ENCODE results near the gene SIVA1.

The SIVA1 gene

DNA sequence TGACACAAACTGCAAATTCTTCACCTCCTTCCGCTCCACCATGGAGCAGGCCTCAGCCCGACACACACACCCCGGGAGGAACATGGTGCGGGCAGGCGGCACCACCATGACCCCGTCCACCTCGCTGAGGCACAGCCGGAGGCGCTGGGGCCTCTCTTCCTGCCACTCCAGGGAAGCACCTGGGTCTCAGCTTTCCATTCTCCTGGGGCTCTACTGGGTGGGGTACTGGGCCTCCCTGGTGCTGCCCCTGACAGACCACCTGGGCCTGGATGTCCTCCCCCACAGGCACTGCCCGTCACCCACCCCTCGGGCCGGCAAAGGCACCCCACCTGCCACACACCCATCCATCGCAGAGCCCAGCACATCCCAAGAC lies 32.7 kb downstream of the SIVA1 start:
- DNase-seq = no peak

DNA sequence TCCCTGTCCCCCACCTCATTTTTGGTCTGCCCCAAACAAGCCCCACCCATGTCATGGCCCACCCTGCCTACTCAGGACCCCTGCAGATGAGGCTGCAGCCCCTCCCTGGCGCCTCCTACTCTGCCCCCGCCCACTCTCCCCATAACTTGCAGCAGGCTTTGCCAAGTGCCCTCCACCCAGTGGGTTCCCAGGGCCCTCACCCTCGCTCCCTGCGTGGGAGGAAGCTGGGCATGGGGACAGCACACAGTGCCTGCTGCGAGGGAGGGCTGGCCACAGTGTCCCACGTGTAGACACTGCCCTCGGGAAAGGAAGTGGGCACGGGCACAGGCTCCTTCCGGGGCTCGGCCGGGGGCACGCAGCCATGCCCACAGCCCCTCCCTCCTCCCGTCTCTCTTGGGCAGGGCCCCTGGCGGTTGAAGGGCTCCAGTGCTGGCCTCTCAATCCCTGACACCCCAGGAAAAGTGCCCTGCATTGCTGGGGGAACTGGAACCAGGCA lies 33.2 kb downstream of the SIVA1 start:
- DNase-seq = no peak

- DNase-seq = no peak
Measured at GRCh38 chr14:104786726-104787675, 34.1 kb downstream of the SIVA1 start.

DNA sequence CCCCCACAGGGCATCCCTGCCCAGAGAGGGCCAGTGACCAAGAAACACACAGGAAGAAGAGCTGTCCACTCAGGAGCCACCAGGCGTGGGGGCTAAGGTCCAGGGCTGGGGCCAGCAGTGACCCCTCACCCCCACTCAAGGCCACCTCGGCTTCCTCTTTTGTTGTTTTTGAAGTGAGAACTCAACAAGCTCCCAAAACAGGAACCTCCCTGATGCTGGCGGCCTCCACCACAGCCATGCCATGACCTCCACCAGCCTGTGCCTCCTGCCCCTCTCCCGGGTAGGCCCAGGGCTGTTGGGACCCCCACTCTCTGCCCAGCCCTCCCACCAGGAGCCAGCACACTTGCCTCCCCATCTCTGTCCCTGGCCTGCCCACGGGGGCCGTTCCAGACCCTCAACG lies 34.8 kb downstream of the SIVA1 start:
- no peak for DNase-seq

- DNase-seq = no peak
Measured at GRCh38 chr14:104788161-104788818, 35.3 kb downstream of the SIVA1 start.

GRCh38 chr14:104788873-104789663 lies 36.1 kb downstream of the SIVA1 start:
- DNase-seq = no peak

- no peak for DNase-seq
Measured at GRCh38 chr14:104789752-104790743, 37.1 kb downstream of the SIVA1 start.

DNA sequence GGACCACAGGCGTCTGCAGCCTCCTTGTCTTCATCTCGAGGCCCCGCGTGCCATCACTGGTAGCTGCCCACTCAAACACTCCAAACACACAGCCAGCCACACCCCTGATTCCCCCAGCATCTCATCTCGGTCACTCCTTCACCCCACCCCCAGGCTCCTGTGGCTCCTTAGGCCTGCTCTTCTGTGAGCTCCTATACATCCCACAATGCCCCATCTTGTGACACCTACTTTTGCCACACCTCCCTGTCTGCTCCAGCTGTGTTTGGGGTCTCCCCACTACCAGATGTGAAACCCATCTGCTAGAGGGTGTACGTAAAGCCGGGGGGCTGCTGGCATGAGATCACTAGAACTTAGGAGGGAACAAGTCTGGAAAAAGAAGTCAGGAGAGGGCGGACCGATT lies 38.5 kb downstream of the SIVA1 start:
- DNase-seq = no peak

DNA sequence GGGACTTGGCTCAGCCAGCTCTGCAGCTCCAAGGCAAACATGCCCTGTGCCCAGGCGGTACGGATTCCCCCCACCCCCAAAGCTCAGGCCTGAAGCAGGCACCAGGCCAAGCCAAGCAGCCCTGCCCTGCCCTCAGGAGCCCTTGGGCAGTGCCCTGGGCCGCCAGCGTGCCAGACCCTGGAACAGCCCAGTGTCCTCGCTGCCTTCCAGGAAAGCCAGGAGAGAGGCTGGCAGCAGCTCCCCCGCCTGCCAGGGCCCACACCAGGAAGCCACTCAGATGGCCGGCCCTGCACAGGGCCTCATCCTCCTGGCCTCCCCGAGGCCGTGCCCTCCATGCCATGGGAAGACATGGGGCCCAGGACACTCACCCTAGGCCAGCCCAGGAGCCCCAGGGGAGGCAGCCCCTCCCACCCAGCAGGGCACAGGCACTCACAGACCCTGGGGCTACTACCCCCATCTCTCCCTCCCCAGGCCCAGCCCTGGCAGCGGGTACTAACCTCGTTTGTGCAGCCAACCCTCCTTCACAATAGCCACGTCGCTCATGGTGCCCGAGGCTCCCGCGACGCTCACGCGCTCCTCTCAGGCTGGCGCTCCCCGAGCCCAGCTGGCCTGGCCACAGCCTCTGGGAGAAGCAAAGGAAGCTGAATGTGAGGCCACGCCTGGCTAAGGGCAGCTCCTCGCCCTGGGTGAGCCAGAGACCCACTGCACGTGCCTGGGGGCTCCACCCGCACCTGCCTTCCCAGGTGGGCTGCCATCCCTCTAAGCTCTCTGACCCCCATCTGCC lies 39.3 kb downstream of the SIVA1 start:
- DNase-seq = no peak

DNA sequence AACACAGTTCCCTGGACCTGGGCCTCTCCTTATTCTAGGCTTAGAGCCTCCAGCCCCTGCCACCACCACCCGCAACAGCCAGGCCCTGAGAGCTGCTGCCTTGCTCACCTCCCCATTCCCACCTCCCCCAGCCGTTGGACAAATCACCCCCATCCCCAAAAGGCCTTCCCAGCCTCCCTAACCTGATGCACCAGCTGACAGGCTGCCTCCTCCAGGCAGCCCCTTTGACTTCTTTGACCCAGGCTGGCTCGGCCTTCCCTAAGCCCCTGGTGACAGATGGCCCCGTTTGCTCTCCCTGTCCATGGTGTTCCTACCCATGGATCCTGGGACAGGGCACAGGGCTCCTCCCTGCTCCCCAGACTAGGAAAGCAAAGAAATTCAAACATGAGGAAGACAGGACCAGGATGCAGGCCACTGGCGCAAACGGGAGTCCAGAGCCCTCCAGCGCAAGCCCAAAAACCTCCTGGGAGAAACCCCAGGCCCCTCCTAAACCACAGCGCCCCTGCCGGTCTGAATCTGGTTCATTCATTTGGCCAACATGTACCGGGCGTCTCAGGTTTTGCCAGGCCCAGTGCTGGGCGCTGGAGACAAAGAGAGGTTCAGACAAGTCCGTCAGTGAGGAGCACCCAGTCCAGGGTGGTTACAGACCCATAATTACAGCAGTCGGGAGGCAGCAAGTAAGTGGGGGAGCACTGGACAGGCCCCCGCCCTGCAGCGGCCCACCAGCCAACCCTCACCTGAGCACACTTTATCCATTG lies 40.2 kb downstream of the SIVA1 start:
- no peak for DNase-seq

GRCh38 chr14:104793703-104793959 lies 40.7 kb downstream of the SIVA1 start:
- no peak for DNase-seq

DNA sequence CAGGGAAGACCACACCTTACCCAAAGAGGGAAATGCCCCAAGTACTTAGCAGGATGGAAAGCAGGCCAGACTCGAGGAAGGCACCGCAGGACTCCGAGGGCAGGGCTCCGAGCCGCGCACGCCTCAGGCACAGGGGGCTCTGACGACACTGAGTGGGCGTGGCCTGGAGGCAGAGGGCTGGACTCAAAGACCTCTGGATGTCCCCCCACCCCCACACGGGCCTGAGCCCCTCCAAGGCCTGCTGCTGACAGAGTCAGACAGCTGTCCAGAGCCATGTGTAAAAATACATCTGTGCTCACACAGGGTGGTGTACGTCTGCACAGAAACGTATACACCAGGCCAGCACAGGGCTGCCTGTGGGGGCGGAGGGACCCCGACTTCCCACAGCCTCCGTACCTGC lies 41.2 kb downstream of the SIVA1 start:
- DNase-seq = no peak

GRCh38 chr14:104794631-104794992 lies 41.7 kb downstream of the SIVA1 start:
- no peak for DNase-seq

DNA sequence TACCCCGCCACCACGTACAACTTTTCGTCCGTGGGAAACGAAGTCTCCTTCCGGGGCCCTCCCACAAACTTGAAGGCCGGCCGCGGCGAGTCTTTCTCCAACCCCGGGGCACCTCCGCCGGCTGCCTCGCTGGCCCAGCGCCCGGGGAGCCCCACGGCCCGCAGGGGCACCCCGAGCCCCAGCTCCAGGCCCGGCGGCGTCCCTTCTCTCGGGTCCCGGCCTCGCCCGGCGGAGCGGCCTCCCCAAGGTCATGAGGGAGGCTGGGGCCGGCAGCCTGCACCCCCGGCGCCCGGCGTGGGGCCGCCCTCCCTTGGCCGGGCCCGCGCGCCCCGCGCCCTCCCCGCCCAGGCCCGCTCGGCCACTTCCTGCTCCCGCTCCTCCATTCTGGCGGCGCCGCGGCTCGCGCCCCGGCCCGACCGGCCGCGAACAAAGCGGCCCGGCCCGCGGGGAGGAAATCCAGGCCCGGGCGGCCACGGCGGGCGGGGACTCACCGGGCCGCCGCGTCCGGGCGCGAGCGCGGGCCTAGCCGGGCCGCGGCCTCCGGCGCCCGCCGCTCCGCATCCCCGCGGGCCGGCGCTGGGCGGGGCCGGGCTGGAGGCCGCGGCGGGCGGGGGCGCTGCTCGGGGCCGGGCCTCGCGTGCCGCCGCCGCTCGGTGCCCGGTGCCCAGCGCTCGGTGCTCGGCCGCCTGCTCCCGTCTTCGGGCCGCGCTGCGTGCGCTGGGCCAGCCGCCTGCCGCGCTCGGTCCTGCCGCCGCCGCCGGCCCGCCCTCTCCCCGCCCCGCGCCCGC lies 42.2 kb downstream of the SIVA1 start, which contains the start of gene AKT1:
TSS of gene AKT1 (minus strand) at position 756 of the 788 bp plus-strand sequence. CDS start 3,105 bp downstream, outside the sequence.
- no peak for DNase-seq

GRCh38 chr14:104795781-104796686 lies 43.1 kb downstream of the SIVA1 start:
- peak; percentile 55 for DNase-seq

DNA sequence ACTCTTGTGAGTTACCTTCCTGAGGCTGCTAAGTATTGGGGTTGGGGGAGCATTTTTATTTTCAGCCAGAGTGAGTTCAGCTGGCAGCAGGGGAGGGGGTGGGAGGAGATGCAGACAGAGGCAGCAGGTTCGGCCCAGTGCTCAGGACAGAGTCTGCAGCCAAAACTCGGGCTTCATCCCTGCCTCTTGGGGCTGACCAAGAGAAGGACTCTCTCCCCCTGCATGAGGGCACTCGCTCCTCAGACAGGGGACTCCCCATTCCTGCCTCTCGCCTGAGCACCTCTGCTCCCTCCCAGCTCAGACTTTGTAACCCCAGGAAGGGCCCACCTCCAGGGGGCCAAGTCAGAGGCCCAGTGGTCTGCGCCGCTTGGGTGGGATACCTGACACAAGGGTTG lies 43.7 kb downstream of the SIVA1 start:
- no peak for DNase-seq

GRCh38 chr14:104797115-104798044 lies 44.4 kb downstream of the SIVA1 start:
- no peak for DNase-seq
